HG03139 (cell line): Measurements from ENCODE around the gene RALY.
"Not testable (repeated sequence)": the region's sequence is repeated elsewhere in the genome, so short reads cannot be mapped to it uniquely, and the experiment has no call there.

ENCODE experiments used
- ATAC-seq: cut with Tn5 transposase; IDR thresholded peaks from one replicate; pipeline ENCODE4 v1.9.1; 2021; ENCODE audit not compliant: unreplicated experiment

Gene RALY

DNA sequence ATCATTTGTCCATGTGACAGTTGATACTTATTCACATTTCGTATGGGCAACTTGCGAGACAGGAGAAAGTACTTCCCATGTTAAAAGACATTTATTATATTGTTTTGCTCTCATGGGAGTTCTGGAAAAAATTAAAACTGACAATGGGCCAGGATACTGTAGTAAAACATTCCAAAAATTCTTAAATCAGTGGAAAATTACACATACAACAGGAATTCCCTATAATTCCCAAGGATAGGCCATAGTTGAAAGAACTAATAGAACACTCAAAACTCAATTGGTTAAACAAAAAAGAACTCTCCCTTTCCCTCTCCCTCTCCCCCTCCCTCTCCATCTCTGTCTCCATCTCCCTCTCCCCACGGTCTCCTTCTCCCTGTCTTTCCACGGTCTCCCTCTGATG is 137.8 kb downstream of the RALY start:
- ATAC-seq = no peak

GRCh38 chr20:34132491-34132890 is 138.8 kb downstream of the RALY start:
- not testable (repeated sequence) for ATAC-seq

DNA sequence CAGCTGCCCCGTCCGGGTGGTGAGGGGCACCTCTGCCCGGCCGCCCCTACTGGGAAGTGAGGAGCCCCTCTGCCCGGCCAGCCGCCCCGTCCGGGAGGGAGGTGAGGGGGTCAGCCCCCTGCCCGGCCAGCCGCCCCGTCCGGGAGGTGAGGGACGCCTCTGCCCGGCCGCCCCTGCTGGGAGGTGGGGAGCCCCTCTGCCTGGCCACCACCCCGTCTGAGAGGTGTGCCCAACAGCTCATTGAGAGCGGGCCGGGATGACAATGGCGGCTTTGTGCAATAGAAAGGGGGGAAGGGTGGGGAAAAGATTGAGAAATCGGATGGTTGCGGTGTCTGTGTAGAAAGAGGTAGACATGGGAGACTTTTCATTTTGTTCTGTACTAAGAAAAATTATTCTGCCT is 139.2 kb downstream of the RALY start:
- ATAC-seq = not testable (repeated sequence)

- ATAC-seq = not testable (repeated sequence)
These were observed 139.7 kb downstream of the RALY start for GRCh38 chr20:34133365-34133860.
